GM19395 (cell line): ENCODE data around the gene GMDS.

ENCODE experiments used
- ATAC-seq: cut with Tn5 transposase; IDR thresholded peaks from one replicate; pipeline ENCODE4 v1.9.1; 2021; ENCODE audit warnings: mild to moderate bottlenecking, moderate library complexity; ENCODE audit not compliant: unreplicated experiment

The GMDS gene

GRCh38 chr6:1842334-1842733, 403.1 kb downstream of the GMDS start:
- no peak for ATAC-seq

GRCh38 chr6:1841136-1841535, 404.3 kb downstream of the GMDS start:
- no peak for ATAC-seq

GRCh38 chr6:1840491-1841121, 404.8 kb downstream of the GMDS start:
- ATAC-seq = no peak

GRCh38 chr6:1839361-1839760, 406.0 kb downstream of the GMDS start:
- ATAC-seq = no peak

- ATAC-seq = no peak
Measured at GRCh38 chr6:1838604-1839213, 406.7 kb downstream of the GMDS start.

- ATAC-seq = no peak
Measured at GRCh38 chr6:1837826-1838225, 407.6 kb downstream of the GMDS start.

- no peak for ATAC-seq
Measured at GRCh38 chr6:1836690-1837089, 408.7 kb downstream of the GMDS start.

GRCh38 chr6:1834646-1835516, 410.5 kb downstream of the GMDS start:
- no peak for ATAC-seq

- no peak for ATAC-seq
Measured at GRCh38 chr6:1834207-1834606, 411.2 kb downstream of the GMDS start.

GRCh38 chr6:1832844-1833787, 412.3 kb downstream of the GMDS start:
- no peak for ATAC-seq

GRCh38 chr6:1832358-1832757, 413.0 kb downstream of the GMDS start:
- no peak for ATAC-seq

- no peak for ATAC-seq
Measured at GRCh38 chr6:1827984-1828793, 417.2 kb downstream of the GMDS start.

- ATAC-seq = no peak
Measured at GRCh38 chr6:1825926-1826325, 419.5 kb downstream of the GMDS start.

- ATAC-seq = no peak
Measured at GRCh38 chr6:1825277-1825676, 420.1 kb downstream of the GMDS start.

GRCh38 chr6:1821513-1822183, 423.8 kb downstream of the GMDS start:
- no peak for ATAC-seq

- ATAC-seq = no peak
Measured at GRCh38 chr6:1821164-1821512, 424.3 kb downstream of the GMDS start.

GRCh38 chr6:1820714-1821113, 424.7 kb downstream of the GMDS start:
- ATAC-seq = no peak

GRCh38 chr6:1820165-1820564, 425.2 kb downstream of the GMDS start:
- ATAC-seq = no peak

GRCh38 chr6:1819007-1819406, 426.4 kb downstream of the GMDS start:
- ATAC-seq = no peak
